NCI-H2171 (cell line): Measurements from ENCODE around the gene PCED1B.

Source experiments
- DNase-seq: peaks from one replicate; lab custom pipeline; 2025; lab: John Stamatoyannopoulos, UW

Gene PCED1B

GRCh38 chr12:47237751-47238211, 158.4 kb downstream of the PCED1B start:
- no peak for DNase-seq

- DNase-seq: no peak
These were observed 159.3 kb downstream of the PCED1B start for GRCh38 chr12:47238669-47239114.

GRCh38 chr12:47242426-47242825, 163.0 kb downstream of the PCED1B start:
- no peak for DNase-seq

- no peak for DNase-seq
These were observed 165.4 kb downstream of the PCED1B start for GRCh38 chr12:47244835-47245234.

- no peak for DNase-seq
These were observed 166.2 kb downstream of the PCED1B start for GRCh38 chr12:47245623-47246022.

GRCh38 chr12:47247418-47247817, 168.0 kb downstream of the PCED1B start:
- no peak for DNase-seq

- peak; percentile 7 for DNase-seq
These were observed 169.7 kb downstream of the PCED1B start for GRCh38 chr12:47249082-47249481.

GRCh38 chr12:47249719-47250357, 170.4 kb downstream of the PCED1B start:
- no peak for DNase-seq

- no peak for DNase-seq
These were observed 172.5 kb downstream of the PCED1B start for GRCh38 chr12:47251919-47252318.

GRCh38 chr12:47264951-47265350, 185.5 kb downstream of the PCED1B start:
- no peak for DNase-seq

- no peak for DNase-seq
These were observed 186.0 kb downstream of the PCED1B start for GRCh38 chr12:47265391-47265790.

GRCh38 chr12:47267571-47267970, 188.2 kb downstream of the PCED1B start:
- DNase-seq: no peak

GRCh38 chr12:47268501-47269454, 189.4 kb downstream of the PCED1B start:
- no peak for DNase-seq

GRCh38 chr12:47269916-47270315, 190.5 kb downstream of the PCED1B start:
- DNase-seq: no peak

GRCh38 chr12:47270782-47271664, 191.6 kb downstream of the PCED1B start:
- no peak for DNase-seq

- no peak for DNase-seq
These were observed 192.4 kb downstream of the PCED1B start for GRCh38 chr12:47271800-47272239.

GRCh38 chr12:47272412-47273190, 193.2 kb downstream of the PCED1B start:
- DNase-seq: no peak

GRCh38 chr12:47273191-47273626, 193.8 kb downstream of the PCED1B start:
- no peak for DNase-seq

GRCh38 chr12:47274760-47275159, 195.3 kb downstream of the PCED1B start:
- DNase-seq: no peak

- DNase-seq: no peak
These were observed 196.8 kb downstream of the PCED1B start for GRCh38 chr12:47276253-47276620.
